ENCODE data around the gene INAVA. TPM values are rescaled to one million over a fixed set of nuclear protein-coding genes. Genes with fewer than 3 reads are reported as not detected.

Gene INAVA
- total and polyA plus RNA-seq, 10 of the 15 experiments (the other 5 are each of a cell fraction or from before 2014, with no cell fraction given), result 3.6 to 15.4 (median 9.5) TPM

DNA sequence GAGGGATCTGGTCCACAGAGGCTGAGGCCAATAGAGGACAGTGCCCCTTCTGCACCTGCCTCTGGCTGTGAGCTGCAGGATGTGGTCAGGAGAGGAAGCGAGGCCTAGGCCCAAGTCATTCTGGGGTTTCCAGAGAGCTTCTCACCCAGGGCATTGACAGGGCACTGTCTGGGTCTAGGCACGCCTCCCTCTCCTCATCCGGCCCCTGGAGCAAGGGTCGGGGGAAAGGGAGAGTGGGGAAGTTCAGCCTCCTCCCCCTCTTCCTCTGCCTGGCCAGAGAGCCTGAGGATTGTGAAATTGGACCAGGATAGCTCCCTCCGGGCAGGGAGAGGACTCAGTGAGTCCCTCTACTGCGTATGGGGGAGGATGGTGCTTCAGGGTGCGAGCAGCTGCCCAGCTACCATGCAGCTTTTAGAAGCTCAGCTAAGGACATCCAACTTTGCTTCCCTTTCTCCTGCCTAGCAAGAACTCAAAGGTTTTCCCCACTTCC, 6.3 kb upstream of the INAVA start (continued):
- TF ChIP-seq, protein P1, sequence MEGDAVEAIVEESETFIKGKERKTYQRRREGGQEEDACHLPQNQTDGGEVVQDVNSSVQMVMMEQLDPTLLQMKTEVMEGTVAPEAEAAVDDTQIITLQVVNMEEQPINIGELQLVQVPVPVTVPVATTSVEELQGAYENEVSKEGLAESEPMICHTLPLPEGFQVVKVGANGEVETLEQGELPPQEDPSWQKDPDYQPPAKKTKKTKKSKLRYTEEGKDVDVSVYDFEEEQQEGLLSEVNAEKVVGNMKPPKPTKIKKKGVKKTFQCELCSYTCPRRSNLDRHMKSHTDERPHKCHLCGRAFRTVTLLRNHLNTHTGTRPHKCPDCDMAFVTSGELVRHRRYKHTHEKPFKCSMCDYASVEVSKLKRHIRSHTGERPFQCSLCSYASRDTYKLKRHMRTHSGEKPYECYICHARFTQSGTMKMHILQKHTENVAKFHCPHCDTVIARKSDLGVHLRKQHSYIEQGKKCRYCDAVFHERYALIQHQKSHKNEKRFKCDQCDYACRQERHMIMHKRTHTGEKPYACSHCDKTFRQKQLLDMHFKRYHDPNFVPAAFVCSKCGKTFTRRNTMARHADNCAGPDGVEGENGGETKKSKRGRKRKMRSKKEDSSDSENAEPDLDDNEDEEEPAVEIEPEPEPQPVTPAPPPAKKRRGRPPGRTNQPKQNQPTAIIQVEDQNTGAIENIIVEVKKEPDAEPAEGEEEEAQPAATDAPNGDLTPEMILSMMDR (IDR thresholded peaks at IDR 0.05 in 2 of 3, conservative IDR thresholded peaks at IDR 0.05 in 1 of 3; ENCODE audit: control insufficient read depth in 2 of 3, extremely low read depth in 1 of 3, insufficient read depth in 1 of 3, low read depth in 3 of 3, low read length in 3 of 3), result no peak
- TF ChIP-seq, protein P2, sequence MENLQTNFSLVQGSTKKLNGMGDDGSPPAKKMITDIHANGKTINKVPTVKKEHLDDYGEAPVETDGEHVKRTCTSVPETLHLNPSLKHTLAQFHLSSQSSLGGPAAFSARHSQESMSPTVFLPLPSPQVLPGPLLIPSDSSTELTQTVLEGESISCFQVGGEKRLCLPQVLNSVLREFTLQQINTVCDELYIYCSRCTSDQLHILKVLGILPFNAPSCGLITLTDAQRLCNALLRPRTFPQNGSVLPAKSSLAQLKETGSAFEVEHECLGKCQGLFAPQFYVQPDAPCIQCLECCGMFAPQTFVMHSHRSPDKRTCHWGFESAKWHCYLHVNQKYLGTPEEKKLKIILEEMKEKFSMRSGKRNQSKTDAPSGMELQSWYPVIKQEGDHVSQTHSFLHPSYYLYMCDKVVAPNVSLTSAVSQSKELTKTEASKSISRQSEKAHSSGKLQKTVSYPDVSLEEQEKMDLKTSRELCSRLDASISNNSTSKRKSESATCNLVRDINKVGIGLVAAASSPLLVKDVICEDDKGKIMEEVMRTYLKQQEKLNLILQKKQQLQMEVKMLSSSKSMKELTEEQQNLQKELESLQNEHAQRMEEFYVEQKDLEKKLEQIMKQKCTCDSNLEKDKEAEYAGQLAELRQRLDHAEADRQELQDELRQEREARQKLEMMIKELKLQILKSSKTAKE (IDR thresholded peaks at IDR 0.05; ENCODE audit: low read depth, poor library complexity, severe bottlenecking), result peak; percentile 93
- TF ChIP-seq, protein P3, sequence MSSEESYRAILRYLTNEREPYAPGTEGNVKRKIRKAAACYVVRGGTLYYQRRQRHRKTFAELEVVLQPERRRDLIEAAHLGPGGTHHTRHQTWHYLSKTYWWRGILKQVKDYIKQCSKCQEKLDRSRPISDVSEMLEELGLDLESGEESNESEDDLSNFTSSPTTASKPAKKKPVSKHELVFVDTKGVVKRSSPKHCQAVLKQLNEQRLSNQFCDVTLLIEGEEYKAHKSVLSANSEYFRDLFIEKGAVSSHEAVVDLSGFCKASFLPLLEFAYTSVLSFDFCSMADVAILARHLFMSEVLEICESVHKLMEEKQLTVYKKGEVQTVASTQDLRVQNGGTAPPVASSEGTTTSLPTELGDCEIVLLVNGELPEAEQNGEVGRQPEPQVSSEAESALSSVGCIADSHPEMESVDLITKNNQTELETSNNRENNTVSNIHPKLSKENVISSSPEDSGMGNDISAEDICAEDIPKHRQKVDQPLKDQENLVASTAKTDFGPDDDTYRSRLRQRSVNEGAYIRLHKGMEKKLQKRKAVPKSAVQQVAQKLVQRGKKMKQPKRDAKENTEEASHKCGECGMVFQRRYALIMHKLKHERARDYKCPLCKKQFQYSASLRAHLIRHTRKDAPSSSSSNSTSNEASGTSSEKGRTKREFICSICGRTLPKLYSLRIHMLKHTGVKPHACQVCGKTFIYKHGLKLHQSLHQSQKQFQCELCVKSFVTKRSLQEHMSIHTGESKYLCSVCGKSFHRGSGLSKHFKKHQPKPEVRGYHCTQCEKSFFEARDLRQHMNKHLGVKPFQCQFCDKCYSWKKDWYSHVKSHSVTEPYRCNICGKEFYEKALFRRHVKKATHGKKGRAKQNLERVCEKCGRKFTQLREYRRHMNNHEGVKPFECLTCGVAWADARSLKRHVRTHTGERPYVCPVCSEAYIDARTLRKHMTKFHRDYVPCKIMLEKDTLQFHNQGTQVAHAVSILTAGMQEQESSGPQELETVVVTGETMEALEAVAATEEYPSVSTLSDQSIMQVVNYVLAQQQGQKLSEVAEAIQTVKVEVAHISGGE (CRISPR knock-in tag; IDR thresholded peaks at IDR 0.05), result no peak
- TF ChIP-seq, protein P4, sequence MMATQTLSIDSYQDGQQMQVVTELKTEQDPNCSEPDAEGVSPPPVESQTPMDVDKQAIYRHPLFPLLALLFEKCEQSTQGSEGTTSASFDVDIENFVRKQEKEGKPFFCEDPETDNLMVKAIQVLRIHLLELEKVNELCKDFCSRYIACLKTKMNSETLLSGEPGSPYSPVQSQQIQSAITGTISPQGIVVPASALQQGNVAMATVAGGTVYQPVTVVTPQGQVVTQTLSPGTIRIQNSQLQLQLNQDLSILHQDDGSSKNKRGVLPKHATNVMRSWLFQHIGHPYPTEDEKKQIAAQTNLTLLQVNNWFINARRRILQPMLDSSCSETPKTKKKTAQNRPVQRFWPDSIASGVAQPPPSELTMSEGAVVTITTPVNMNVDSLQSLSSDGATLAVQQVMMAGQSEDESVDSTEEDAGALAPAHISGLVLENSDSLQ (IDR thresholded peaks at IDR 0.05), result peak; percentile 67; the same call in 1 of the 2 replicates
- TF ChIP-seq CBX3 (IDR thresholded peaks at IDR 0.05; ENCODE audit: borderline replicate concordance, low read depth) (no peak), YY1 (IDR thresholded peaks at IDR 0.05; ENCODE audit: low read depth, low read length) (no peak), NFIC (IDR thresholded peaks at IDR 0.05; ENCODE audit: low read depth, low read length) (peak; percentile 76; the same call in 1 of the 2 replicates), JUNB (IDR thresholded peaks at IDR 0.05) (no peak), RB1 (IDR thresholded peaks at IDR 0.05; ENCODE audit: borderline replicate concordance) (no peak), SREBF2 (IDR thresholded peaks at IDR 0.05; ENCODE audit: low read length) (no peak), SIX5 (IDR thresholded peaks at IDR 0.05; ENCODE audit: low read depth, low read length, severe bottlenecking) (no peak), TBL1XR1 (IDR thresholded peaks at IDR 0.05; ENCODE audit: low read depth, low read length) (no peak; the same call in 1 of the 2 replicates), RUNX3 (IDR thresholded peaks at IDR 0.05; ENCODE audit: low read length) (peak; percentile 99), PML (IDR thresholded peaks at IDR 0.05; ENCODE audit: low read length) (no peak), ZZZ3 (IDR thresholded peaks at IDR 0.05; ENCODE audit: control insufficient read depth, insufficient read length, low read depth) (no peak)
- TF ChIP-seq, protein P5, sequence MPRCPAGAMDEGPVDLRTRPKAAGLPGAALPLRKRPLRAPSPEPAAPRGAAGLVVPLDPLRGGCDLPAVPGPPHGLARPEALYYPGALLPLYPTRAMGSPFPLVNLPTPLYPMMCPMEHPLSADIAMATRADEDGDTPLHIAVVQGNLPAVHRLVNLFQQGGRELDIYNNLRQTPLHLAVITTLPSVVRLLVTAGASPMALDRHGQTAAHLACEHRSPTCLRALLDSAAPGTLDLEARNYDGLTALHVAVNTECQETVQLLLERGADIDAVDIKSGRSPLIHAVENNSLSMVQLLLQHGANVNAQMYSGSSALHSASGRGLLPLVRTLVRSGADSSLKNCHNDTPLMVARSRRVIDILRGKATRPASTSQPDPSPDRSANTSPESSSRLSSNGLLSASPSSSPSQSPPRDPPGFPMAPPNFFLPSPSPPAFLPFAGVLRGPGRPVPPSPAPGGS (IDR thresholded peaks at IDR 0.05; ENCODE audit: borderline replicate concordance, insufficient read depth, low read depth, low read length, poor library complexity, severe bottlenecking), result peak; percentile 69
- TF ChIP-seq, protein P6, sequence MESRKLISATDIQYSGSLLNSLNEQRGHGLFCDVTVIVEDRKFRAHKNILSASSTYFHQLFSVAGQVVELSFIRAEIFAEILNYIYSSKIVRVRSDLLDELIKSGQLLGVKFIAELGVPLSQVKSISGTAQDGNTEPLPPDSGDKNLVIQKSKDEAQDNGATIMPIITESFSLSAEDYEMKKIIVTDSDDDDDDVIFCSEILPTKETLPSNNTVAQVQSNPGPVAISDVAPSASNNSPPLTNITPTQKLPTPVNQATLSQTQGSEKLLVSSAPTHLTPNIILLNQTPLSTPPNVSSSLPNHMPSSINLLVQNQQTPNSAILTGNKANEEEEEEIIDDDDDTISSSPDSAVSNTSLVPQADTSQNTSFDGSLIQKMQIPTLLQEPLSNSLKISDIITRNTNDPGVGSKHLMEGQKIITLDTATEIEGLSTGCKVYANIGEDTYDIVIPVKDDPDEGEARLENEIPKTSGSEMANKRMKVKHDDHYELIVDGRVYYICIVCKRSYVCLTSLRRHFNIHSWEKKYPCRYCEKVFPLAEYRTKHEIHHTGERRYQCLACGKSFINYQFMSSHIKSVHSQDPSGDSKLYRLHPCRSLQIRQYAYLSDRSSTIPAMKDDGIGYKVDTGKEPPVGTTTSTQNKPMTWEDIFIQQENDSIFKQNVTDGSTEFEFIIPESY (IDR thresholded peaks at IDR 0.05), result no peak

Data from GM12878 (cell line).